HG03097 (cell line): ENCODE data around the gene FLRT3.

Experiments used
- ATAC-seq: cut with Tn5 transposase; IDR thresholded peaks from one replicate; pipeline ENCODE4 v1.9.1; 2021; ENCODE audit not compliant: unreplicated experiment, low FRiP score

The FLRT3 gene

DNA sequence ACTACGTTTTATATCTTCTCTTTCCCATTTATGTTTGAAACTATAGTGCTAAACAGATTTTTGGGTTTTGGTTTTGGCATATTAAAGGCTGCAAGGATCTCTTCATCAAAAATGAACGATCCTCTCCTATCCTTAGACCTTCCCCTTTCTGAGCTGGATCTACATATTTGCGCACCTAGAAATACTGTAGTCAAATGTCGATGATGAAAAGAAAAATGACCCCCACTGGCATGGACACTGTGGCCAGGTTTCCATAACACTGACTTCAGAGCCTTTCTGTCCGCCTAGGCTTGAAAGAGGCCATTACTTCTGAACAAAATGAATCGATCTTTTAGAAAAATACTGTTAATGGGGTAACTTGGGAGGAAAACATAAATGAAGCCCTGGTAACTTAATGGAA, 5.8 kb downstream of the FLRT3 start:
- ATAC-seq, result no peak

GRCh38 chr20:14319704-14320103, 17.7 kb downstream of the FLRT3 start:
- no peak for ATAC-seq

DNA sequence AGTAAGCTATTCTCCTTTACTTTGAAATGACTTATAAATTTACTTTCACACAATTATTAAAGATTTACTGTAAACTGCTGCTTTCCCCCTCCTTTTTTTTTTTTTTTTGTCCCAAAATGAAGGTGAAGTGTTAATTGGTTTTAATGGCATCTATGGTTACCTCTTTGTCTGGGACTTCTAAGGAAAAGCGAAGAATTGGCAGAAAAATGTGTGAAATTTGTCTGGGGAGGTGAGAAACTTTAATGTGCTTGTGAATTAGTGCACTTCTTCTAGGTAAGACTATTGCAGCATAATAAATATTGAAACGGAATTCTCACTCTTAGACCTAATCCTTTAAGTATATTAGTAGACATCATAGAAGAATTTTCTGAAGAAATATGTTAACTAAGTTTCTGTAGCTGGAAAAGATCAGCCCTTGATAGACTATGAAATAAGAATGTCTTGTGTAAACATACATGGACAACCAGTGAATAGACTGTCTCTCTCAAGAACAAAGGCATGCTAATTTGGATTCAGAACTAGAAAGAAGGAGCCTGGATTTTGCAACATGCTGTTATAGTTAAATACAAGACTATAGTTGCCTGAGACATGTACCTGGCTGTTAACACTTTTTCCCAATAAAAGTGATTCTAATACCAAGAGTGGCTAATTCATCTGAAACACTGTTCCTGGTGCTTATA, 23.9 kb downstream of the FLRT3 start:
- ATAC-seq, result no peak

GRCh38 chr20:14312001-14312400, 25.4 kb downstream of the FLRT3 start:
- no peak for ATAC-seq

GRCh38 chr20:14310977-14311627, 26.3 kb downstream of the FLRT3 start:
- ATAC-seq, result no peak

GRCh38 chr20:14307956-14308355, 29.5 kb downstream of the FLRT3 start:
- ATAC-seq, result no peak

DNA sequence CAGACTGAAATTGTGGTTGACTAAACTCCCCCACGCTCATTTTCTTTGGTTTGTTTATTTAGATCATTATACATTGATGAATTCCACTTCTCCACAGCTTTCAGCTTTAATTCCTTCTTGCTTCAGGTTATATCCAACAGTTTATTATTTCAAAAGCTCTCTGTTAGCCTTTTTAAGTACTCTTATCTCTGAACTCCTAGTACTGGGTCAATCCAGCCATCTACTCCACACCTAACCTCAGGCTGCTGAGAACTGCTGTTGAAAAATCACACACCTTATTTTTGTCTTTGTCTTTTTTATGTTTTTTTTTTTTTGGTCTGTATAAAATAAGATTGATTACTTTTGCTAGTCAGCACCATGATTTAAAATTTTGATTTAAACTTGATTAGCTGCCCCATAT, 32.9 kb downstream of the FLRT3 start:
- no peak for ATAC-seq

DNA sequence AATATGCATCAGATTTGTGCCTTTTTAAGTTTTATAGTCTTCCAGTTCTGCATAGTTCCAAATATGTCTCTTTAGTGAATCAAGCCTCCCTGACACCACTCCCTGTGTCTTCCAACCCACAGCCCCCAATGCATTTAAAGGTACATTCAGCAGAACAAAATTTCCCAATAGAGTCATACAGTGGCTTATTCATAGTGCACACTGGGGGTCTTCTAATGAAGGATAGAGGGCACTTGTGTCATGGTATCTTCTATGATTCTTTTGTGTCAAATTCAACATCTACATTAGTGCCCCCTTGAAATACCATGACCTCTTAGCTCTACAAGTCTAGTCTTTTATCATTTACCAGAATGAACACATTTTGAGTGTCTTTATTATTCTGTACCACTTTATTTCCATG, 33.8 kb downstream of the FLRT3 start:
- ATAC-seq, result no peak

GRCh38 chr20:14303106-14303505, 34.3 kb downstream of the FLRT3 start:
- ATAC-seq, result no peak

DNA sequence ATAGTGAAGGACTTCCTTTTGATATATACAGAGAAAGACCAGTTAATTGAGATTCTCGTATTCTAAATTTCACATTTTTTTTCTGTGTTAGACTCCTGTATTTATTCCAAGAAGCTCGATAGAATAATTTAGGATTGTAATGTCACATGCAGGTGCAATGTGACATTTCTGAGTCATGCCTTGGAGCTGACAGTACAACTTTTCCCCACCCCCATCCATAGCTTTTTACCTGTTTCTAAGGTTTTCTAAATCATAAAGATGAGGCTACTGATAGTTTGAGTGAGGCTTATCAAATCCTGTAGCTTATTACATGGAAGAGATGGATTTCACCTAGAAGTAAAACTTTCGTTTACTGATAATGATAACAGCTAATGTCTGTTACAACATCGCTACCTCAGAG, 37.6 kb downstream of the FLRT3 start:
- ATAC-seq, result no peak

- no peak for ATAC-seq
These were observed 41.6 kb downstream of the FLRT3 start for GRCh38 chr20:14295770-14296309.

- no peak for ATAC-seq
These were observed 42.2 kb downstream of the FLRT3 start for GRCh38 chr20:14295238-14295637.

DNA sequence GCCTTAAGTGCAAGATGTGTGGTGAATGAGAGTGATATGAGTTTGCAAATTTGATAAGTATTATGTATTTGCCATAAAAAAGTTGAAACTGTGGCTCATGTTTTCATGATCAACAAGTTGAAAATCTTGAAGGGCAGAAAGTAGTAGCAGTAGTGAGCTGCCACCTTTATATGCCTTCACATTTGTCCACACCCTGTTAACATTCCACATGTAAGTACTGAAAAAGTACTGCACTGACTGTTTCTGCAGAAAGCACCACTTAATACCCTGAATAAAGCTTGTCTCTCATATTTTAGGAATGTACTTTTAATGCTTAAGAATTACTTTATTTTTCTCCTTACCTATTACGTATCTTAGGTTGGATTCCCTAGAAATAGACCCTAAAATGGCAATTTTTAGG, 45.9 kb downstream of the FLRT3 start:
- ATAC-seq, result no peak

- no peak for ATAC-seq
These were observed 48.8 kb downstream of the FLRT3 start for GRCh38 chr20:14288341-14289330.

GRCh38 chr20:14284443-14284842, 53.0 kb downstream of the FLRT3 start:
- ATAC-seq, result no peak

DNA sequence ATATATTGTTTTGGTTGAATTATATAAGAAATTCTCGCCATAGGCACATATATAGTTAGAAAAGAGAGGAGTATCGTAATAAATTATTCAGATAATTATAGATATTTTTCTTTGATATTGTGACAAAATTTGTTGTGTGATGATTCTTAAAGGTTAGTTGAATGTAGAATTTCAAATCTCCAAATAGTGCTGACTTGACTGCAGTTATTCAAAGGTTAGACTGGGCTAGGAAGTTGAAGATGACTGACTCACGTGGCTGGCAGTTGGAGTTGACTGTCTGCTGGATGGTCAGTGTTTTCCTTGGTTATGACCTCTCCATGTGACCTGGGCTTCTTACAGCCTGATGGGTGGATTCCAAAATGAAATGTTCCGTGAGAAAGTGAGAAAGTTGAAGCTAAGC, 55.3 kb downstream of the FLRT3 start:
- no peak for ATAC-seq
